Sigmoid colon (tissue), 4 donors: ENCODE data around the gene TRAF3IP1.

Experiments used
- CTCF ChIP-seq, 4 experiments: fragments of 450-650 bp in 3 of 4; fragments of 200-600 bp in 1 of 4; IDR thresholded peaks; one replicate each; pipeline ENCODE4 v1.5.1; 2016 to 2019; ENCODE audit warnings: antibody characterized with exemption in 4 of 4, mild to moderate bottlenecking in 3 of 4, moderate library complexity in 2 of 4
- POLR2A ChIP-seq, 2 donors: fragments of 450-650 bp; IDR thresholded peaks; one replicate each; pipeline ENCODE4 v1.6.1; 2016; ENCODE audit warnings: antibody characterized with exemption in 2 of 2, mild to moderate bottlenecking in 2 of 2, moderate library complexity in 2 of 2
- POLR2AphosphoS5 ChIP-seq, 4 donors: sonication (generic); formaldehyde crosslinking; IDR thresholded peaks; one replicate each; pipeline ENCODE4 v1.6.1; 2017; ENCODE audit warnings: antibody characterized with exemption in 4 of 4

- no peak for TF ChIP-seq CTCF (IDR thresholded peaks at IDR 0.05)
- no peak for TF ChIP-seq POLR2AphosphoS5 (IDR thresholded peaks at IDR 0.05)
- TF ChIP-seq POLR2A (IDR thresholded peaks at IDR 0.05): no peak
Measured at GRCh38 chr2:238336793-238337444, 16.6 kb downstream of the TRAF3IP1 start.
